Measurements from ENCODE around the gene CRYL1. TPM values are rescaled to one million over a fixed set of nuclear protein-coding genes. Genes with fewer than 3 reads are reported as not detected.

The CRYL1 gene
- total and polyA plus RNA-seq, 2 of the 13 experiments (the other 11 are each of a cell fraction or from before 2014, with no cell fraction given): 57.2 to 115 TPM

DNA sequence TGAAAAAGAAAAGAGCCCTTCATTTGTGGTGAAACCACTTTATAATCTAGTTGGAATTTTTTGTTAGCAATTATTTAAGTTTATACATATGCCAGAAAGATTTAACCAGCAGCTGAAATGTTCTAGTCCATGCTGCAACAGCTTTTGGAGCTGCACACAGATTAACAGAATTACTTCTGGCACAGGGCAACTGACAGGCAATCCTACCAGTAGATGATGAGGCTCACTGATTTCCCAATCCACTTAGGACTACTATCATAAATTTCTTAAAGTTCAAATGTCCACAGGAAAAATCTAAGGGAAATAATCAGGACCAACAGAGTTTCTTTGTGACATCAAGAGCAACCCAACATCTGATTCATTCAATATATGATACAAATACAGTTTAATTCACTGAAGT is 78.8 kb downstream of the CRYL1 start (continued):
- TF ChIP-seq, protein P1, sequence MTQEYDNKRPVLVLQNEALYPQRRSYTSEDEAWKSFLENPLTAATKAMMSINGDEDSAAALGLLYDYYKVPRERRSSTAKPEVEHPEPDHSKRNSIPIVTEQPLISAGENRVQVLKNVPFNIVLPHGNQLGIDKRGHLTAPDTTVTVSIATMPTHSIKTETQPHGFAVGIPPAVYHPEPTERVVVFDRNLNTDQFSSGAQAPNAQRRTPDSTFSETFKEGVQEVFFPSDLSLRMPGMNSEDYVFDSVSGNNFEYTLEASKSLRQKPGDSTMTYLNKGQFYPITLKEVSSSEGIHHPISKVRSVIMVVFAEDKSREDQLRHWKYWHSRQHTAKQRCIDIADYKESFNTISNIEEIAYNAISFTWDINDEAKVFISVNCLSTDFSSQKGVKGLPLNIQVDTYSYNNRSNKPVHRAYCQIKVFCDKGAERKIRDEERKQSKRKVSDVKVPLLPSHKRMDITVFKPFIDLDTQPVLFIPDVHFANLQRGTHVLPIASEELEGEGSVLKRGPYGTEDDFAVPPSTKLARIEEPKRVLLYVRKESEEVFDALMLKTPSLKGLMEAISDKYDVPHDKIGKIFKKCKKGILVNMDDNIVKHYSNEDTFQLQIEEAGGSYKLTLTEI (CRISPR knock-in tag; conservative IDR thresholded peaks at IDR 0.05): no peak
- TF ChIP-seq, protein P2, sequence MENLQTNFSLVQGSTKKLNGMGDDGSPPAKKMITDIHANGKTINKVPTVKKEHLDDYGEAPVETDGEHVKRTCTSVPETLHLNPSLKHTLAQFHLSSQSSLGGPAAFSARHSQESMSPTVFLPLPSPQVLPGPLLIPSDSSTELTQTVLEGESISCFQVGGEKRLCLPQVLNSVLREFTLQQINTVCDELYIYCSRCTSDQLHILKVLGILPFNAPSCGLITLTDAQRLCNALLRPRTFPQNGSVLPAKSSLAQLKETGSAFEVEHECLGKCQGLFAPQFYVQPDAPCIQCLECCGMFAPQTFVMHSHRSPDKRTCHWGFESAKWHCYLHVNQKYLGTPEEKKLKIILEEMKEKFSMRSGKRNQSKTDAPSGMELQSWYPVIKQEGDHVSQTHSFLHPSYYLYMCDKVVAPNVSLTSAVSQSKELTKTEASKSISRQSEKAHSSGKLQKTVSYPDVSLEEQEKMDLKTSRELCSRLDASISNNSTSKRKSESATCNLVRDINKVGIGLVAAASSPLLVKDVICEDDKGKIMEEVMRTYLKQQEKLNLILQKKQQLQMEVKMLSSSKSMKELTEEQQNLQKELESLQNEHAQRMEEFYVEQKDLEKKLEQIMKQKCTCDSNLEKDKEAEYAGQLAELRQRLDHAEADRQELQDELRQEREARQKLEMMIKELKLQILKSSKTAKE (CRISPR knock-in tag; IDR thresholded peaks at IDR 0.05; ENCODE audit: borderline replicate concordance): no peak

DNA sequence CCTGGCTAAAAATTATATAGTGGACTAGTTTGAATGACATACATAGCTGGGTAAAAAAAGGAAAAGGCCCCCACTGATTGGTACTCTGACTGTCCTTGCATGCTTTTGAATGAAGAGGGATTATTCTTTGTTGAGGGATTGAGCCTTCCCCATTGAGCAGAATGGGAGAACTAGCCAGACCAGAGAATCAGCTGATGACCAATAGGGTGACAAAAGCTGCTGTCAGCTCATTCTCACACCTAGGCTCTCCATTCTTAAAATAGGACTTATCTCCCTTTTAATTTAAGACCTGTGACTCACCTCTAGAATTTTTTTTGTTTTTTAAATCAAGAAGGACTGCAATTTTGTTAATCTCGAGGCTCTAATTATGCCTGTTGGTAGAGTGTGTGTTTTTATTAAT is 79.3 kb downstream of the CRYL1 start:
- no peak for ATAC-seq
- no peak for DNase-seq (ENCODE audit: low spot score)
- H3K36me3 ChIP-seq (replicated peaks in 1 of 2; ENCODE audit: control insufficient read depth in 1 of 2, insufficient read depth in 2 of 2, low read length in 2 of 2): peaks cover 0 to 3% of the 10 kb centered on the region in 2 experiments; a peak in 1 of 5 replicates
- no peak overlapping the region for H3K27ac ChIP-seq (ENCODE audit: extremely low read length, insufficient read depth, low read length)
- ChIA-PET POLR2A (no interaction called here), CTCF (ENCODE audit: low intra/inter-chr PET ratio, low total read pairs) (no interaction called here)
- 87% methylated on average over 1 of the region's 1 CpG for WGBS (ENCODE audit: low lambda C conversion rate)
- intact Hi-C loops (cut with micrococcal nuclease; ENCODE audit: unreplicated experiment): no loop called here
- no peak overlapping the region for H2AFZ ChIP-seq (ENCODE audit: low read length)
- no peak overlapping the region for H3K4me2 ChIP-seq (ENCODE audit: low read depth, low read length)
- H4K20me1 ChIP-seq (ENCODE audit: insufficient read depth, low read length): no peaks in the 10 kb centered on the region
- H3K4me3 ChIP-seq (replicated peaks in 1 of 3; ENCODE audit: insufficient read depth in 1 of 3, low read depth in 2 of 3, low read length in 3 of 3): no peak overlapping the region
- no peaks in the 10 kb centered on the region for H3K27me3 ChIP-seq (ENCODE audit: control insufficient read depth in 1 of 2, insufficient read depth in 2 of 2, low read length in 2 of 2)
- in situ Hi-C loops (cut with HindIII; ENCODE audit: extremely low pct_ligation_motif_present, low pct_unique_long_range_greater_than_20kb): no loop called here
- no peak for FAIRE-seq
- H3K79me2 ChIP-seq (ENCODE audit: insufficient read depth, low read length): no peaks in the 10 kb centered on the region
- peaks cover 20% of the 10 kb centered on the region for H3K9me3 ChIP-seq (ENCODE audit: low read length)
- no TSS peak for BruUV-seq (replicated peaks)
- H3K9ac ChIP-seq (ENCODE audit: insufficient read depth, low read depth, low read length): no peak overlapping the region
- no peaks in the 10 kb centered on the region for H3K4me1 ChIP-seq (ENCODE audit: insufficient read depth, low read length)
- TF ChIP-seq ZNF430 (CRISPR knock-in tag; IDR thresholded peaks at IDR 0.05) (no peak), HNRNPH1 (optimal IDR thresholded peaks at IDR 0.05; ENCODE audit: low read depth, low read length) (no peak), KLF6 (CRISPR knock-in tag; IDR thresholded peaks at IDR 0.05) (no peak), ZBTB42 (CRISPR knock-in tag; IDR thresholded peaks at IDR 0.05) (no peak), GABPB1 (CRISPR knock-in tag; IDR thresholded peaks at IDR 0.05) (no peak), NFYB (CRISPR knock-in tag; IDR thresholded peaks at IDR 0.05) (no peak), GZF1 (CRISPR knock-in tag; IDR thresholded peaks at IDR 0.05) (no peak), PRPF4 (IDR thresholded peaks at IDR 0.05; ENCODE audit: low read depth, low read length, poor library complexity, severe bottlenecking) (no peak), KDM1A (CRISPR knock-in tag; IDR thresholded peaks at IDR 0.05) (no peak)
- TF ChIP-seq, protein P3, sequence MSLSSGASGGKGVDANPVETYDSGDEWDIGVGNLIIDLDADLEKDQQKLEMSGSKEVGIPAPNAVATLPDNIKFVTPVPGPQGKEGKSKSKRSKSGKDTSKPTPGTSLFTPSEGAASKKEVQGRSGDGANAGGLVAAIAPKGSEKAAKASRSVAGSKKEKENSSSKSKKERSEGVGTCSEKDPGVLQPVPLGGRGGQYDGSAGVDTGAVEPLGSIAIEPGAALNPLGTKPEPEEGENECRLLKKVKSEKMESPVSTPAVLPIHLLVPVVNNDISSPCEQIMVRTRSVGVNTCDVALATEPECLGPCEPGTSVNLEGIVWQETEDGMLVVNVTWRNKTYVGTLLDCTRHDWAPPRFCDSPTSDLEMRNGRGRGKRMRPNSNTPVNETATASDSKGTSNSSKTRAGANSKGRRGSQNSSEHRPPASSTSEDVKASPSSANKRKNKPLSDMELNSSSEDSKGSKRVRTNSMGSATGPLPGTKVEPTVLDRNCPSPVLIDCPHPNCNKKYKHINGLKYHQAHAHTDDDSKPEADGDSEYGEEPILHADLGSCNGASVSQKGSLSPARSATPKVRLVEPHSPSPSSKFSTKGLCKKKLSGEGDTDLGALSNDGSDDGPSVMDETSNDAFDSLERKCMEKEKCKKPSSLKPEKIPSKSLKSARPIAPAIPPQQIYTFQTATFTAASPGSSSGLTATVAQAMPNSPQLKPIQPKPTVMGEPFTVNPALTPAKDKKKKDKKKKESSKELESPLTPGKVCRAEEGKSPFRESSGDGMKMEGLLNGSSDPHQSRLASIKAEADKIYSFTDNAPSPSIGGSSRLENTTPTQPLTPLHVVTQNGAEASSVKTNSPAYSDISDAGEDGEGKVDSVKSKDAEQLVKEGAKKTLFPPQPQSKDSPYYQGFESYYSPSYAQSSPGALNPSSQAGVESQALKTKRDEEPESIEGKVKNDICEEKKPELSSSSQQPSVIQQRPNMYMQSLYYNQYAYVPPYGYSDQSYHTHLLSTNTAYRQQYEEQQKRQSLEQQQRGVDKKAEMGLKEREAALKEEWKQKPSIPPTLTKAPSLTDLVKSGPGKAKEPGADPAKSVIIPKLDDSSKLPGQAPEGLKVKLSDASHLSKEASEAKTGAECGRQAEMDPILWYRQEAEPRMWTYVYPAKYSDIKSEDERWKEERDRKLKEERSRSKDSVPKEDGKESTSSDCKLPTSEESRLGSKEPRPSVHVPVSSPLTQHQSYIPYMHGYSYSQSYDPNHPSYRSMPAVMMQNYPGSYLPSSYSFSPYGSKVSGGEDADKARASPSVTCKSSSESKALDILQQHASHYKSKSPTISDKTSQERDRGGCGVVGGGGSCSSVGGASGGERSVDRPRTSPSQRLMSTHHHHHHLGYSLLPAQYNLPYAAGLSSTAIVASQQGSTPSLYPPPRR (CRISPR knock-in tag; IDR thresholded peaks at IDR 0.05; ENCODE audit: borderline replicate concordance): no peak
- TF ChIP-seq, protein P4, sequence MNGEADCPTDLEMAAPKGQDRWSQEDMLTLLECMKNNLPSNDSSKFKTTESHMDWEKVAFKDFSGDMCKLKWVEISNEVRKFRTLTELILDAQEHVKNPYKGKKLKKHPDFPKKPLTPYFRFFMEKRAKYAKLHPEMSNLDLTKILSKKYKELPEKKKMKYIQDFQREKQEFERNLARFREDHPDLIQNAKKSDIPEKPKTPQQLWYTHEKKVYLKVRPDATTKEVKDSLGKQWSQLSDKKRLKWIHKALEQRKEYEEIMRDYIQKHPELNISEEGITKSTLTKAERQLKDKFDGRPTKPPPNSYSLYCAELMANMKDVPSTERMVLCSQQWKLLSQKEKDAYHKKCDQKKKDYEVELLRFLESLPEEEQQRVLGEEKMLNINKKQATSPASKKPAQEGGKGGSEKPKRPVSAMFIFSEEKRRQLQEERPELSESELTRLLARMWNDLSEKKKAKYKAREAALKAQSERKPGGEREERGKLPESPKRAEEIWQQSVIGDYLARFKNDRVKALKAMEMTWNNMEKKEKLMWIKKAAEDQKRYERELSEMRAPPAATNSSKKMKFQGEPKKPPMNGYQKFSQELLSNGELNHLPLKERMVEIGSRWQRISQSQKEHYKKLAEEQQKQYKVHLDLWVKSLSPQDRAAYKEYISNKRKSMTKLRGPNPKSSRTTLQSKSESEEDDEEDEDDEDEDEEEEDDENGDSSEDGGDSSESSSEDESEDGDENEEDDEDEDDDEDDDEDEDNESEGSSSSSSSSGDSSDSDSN (CRISPR knock-in tag; IDR thresholded peaks at IDR 0.05): no peak

Data from HepG2 (cell line).